Mesothelial cell of epicardium (in vitro differentiated cells): ENCODE results near the gene GGCT. TPM values are rescaled to one million over a fixed set of nuclear protein-coding genes. Genes with fewer than 3 reads are reported as not detected.
"Not testable (repeated sequence)": the region's sequence is repeated elsewhere in the genome, so short reads cannot be mapped to it uniquely, and the experiment has no call there.

ENCODE experiments used
- DNase-seq, 2 experiments: peaks; one replicate each; pipeline ENCODE4 v3.0.0; 2021; ENCODE audit warnings: low spot score in 2 of 2; ENCODE audit not compliant: unreplicated experiment in 2 of 2
- H3K27ac Mint-ChIP-seq: 2 replicates; pipeline ENCODE4 v1.8.0; 2021; ENCODE audit warnings: mixed read lengths
- H3K27me3 Mint-ChIP-seq: 2 replicates; pipeline ENCODE4 v1.8.0; 2021; ENCODE audit warnings: low read depth, mixed read lengths
- H3K36me3 Mint-ChIP-seq: 2 replicates; pipeline ENCODE4 v1.8.0; 2021; ENCODE audit warnings: mixed read lengths
- H3K4me1 Mint-ChIP-seq: 2 replicates; pipeline ENCODE4 v1.8.0; 2021; ENCODE audit warnings: mixed read lengths
- H3K4me3 Mint-ChIP-seq: 2 replicates; pipeline ENCODE4 v1.8.0; 2021; ENCODE audit warnings: mild to moderate bottlenecking, moderate library complexity, mixed read lengths
- H3K9me3 Mint-ChIP-seq: 2 replicates; pipeline ENCODE4 v1.8.0; 2021; ENCODE audit warnings: mixed read lengths
- CTCF ChIP-seq: fragments of 200-600 bp; sonication (generic); IDR thresholded peaks from one replicate; pipeline ENCODE4 v1.5.0; 2021; ENCODE audit warnings: antibody characterized with exemption; ENCODE audit not compliant: unreplicated experiment
- total RNA-seq: library from RNA; stranded (reverse); gene quantifications from 3 replicates; pipeline ENCODE4 v1.2.1, GENCODE V29; 2021

Gene GGCT
- total RNA-seq, 1 donor from 2014 or later: 36.6 TPM

DNA sequence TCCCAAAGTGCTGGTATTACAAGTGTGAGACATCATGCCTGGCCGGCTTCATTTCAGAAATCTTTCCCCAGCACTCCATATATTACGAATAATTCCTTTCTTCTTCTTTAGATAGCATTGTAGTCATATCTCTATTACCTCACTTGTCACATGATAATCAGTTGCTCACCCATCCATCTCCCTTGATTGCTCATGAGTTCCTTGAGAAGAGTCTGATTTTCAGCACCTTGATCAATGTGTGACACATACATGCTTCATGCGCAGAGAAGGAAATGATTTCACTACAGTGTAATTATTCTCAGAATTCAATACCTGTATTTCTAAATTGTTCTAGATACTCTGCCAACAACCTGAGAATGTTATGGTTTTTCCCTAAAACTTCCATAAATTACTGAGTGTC lies 26.7 kb upstream of the GGCT start:
- TF ChIP-seq CTCF: no peak
- H3K36me3 Mint-ChIP-seq: peaks cover under 1% of the 10 kb centered on the region
- peaks cover 4% of the 10 kb centered on the region for H3K9me3 Mint-ChIP-seq
- H3K4me3 Mint-ChIP-seq: no peak overlapping the region
- H3K27ac Mint-ChIP-seq: no peak overlapping the region
- no peaks in the 10 kb centered on the region for H3K4me1 Mint-ChIP-seq
- no peaks in the 10 kb centered on the region for H3K27me3 Mint-ChIP-seq
- DNase-seq: no peak

DNA sequence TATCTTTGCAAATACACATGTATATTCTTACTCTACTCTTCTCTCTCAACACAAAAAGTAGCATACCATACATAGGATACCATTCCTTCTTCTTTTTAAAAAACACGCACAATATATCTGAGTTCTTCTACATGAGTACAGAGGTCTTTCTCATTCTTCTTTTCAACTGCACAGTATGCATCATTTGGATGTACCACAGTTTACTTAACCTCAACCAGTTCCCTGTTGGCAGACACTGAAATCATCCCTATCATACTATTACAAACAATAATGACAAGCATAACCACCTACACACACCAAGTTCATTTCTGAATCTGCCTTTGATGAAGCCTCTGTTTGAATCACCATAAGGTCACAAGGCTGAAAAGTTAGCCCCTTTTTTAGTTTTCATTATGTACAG lies 25.7 kb upstream of the GGCT start:
- H3K9me3 Mint-ChIP-seq: peaks cover 4% of the 10 kb centered on the region
- H3K4me1 Mint-ChIP-seq: no peaks in the 10 kb centered on the region
- TF ChIP-seq CTCF: no peak
- no peak overlapping the region for H3K27ac Mint-ChIP-seq
- no peak for DNase-seq
- no peak overlapping the region for H3K4me3 Mint-ChIP-seq
- H3K27me3 Mint-ChIP-seq: no peaks in the 10 kb centered on the region
- no peaks in the 10 kb centered on the region for H3K36me3 Mint-ChIP-seq

- peaks cover 4% of the 10 kb centered on the region for H3K9me3 Mint-ChIP-seq
- no peak overlapping the region for H3K4me3 Mint-ChIP-seq
- H3K27me3 Mint-ChIP-seq: peaks cover 3% of the 10 kb centered on the region
- no peak for TF ChIP-seq CTCF
- no peak for DNase-seq
- H3K4me1 Mint-ChIP-seq: no peaks in the 10 kb centered on the region
- H3K27ac Mint-ChIP-seq: no peak overlapping the region
- H3K36me3 Mint-ChIP-seq: no peaks in the 10 kb centered on the region
These were observed 24.1 kb upstream of the GGCT start for GRCh38 chr7:30528779-30529178.

GRCh38 chr7:30527297-30527696 lies 22.7 kb upstream of the GGCT start:
- not testable (repeated sequence) for H3K27ac Mint-ChIP-seq, DNase-seq, H3K9me3 Mint-ChIP-seq, H3K36me3 Mint-ChIP-seq, H3K4me3 Mint-ChIP-seq, H3K27me3 Mint-ChIP-seq, H3K4me1 Mint-ChIP-seq

DNA sequence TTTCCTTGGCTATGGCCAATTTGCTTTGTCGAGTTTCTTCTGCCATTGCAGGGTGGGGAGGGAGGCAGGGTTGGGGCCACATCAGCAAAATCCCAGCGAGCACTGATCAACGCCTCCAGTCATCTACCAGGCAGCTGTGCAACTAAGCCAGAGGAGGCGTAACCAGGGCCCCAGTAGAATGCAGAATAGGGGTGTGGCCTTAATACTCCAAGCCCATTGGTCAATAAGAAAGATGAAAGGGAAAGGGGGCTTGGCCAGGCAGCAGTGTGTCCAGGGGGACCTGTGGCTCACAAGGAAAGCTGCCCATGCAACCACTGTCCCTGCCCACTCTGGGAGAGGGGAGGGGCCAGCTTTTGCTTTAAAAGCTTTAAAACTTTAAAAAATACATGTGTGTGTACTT lies 21.5 kb upstream of the GGCT start:
- Mint-ChIP-seq H3K36me3 (peaks cover 1% of the 10 kb centered on the region), H3K27me3 (peaks cover 3% of the 10 kb centered on the region)

GRCh38 chr7:30525429-30525828 lies 20.8 kb upstream of the GGCT start:
- no peak for TF ChIP-seq CTCF
- no peak overlapping the region for H3K27ac Mint-ChIP-seq
- no peak for DNase-seq
- peaks cover 16% of the 10 kb centered on the region for H3K4me1 Mint-ChIP-seq
- H3K27me3 Mint-ChIP-seq: peaks cover 3% of the 10 kb centered on the region
- H3K9me3 Mint-ChIP-seq: peaks cover 2% of the 10 kb centered on the region
- peaks cover 1% of the 10 kb centered on the region for H3K36me3 Mint-ChIP-seq
- H3K4me3 Mint-ChIP-seq: no peak overlapping the region

More for the DNA sequence above, 21.5 kb upstream of the GGCT start:
- Mint-ChIP-seq H3K4me3 (no peak overlapping the region), H3K4me1 (peaks cover 10% of the 10 kb centered on the region), H3K27ac (no peak overlapping the region), H3K9me3 (peaks cover 4% of the 10 kb centered on the region)
- DNase-seq: no peak
- TF ChIP-seq CTCF: no peak
